Stimulated activated CD8-positive, alpha-beta memory T cell treated with anti-CD3 and anti-CD28 coated beads, Interleukin-7, amount 100 ng/mL, for 48 hours (primary cell): ENCODE measurements around the gene ATXN7L3.

Experiments
- DNase-seq, 2 donors: peaks; one replicate each; pipeline ENCODE4 v3.0.0-alpha.2; 2020; ENCODE audit warnings: low read depth in 1 of 2; ENCODE audit errors: extremely low read depth in 1 of 2

ATXN7L3 gene

DNA sequence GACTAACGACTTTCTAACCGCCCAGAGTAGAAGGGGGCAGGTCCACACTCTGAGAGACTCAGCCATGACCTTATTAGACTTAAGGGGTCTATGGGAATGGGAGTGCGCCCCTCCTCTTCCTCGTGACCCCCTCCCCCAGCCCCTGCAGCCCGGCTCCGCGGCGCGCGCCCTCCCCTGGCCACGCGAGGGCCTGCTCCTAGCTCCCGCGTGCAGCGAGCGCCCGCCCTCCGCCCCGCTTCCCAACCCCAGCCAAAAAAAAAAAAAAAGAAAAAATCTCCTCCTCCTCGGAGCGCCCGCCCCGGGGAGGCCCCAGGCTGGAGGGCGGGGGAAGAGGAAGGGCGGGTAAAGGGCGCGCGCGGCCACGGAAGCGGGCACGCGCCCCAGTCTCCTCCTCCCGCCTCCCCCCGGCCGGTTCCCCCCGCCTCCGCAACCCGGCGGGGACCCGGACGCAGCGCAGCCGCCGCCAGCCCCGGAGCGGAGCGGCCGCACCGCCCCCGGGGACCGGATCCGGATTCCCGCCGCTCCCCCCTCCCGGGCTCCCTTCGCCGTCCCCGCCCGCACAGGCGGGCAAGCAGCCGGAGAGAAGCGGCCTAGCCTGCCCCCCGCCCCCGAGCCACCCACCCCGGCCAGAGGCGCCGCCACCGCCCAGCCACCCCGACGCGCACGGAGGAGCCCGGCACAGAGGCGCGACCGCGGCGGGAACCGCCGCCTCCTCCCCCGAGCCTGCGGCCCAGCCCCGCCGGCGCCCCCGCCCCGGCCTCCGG, 18.8 kb upstream of the ATXN7L3 start:
- DNase-seq, result peak; percentile 75 to 76

DNA sequence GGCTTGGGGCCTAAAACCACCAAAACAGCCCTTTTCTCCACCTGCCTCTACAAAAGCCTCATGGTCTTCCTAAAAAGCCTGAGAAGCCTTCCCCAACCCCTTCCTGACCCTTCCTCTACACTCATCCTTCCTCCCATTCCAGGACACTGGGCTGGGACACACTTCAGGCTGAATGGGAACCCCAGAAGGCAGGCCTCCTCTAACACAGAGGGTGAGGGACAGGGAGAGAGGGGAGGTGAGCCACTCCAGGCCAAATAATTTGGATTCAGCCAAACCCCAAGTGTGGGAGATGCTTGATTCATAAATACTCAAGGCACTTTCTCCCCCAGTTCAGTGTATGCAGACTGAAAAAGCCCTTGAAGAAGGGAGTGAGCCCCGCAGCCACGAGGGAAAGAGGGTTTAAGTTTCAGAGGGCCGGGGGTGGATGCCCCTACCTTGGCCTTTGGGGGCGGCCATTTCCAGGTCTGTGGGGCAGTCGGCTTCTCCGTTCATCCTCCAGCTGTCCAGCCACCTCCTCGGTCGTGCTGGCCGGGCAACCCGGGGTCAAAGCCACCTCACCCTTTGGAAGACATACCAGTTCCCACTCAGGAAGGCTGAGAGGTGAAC, 18.2 kb upstream of the ATXN7L3 start:
- DNase-seq, result no peak

DNA sequence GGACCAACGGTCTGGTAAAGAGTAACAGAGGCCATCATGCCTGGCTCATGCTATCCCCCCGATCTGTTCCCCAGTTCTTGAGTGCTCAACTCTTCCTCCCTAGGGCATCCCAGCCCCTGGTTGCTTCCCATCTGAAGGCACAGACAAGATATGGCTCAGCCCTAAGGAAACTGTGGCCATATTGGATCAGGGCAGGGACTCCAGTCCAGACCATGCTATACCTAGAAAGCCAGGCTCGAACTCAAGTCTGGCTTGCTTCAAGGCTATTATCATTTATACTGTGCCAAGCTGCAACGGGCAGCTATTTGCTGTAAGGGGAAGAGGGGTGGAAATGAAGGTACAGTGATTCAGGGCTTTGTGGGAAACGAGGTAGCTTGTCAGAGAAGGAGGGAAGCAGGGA, 17.0 kb upstream of the ATXN7L3 start:
- DNase-seq, result no peak

DNA sequence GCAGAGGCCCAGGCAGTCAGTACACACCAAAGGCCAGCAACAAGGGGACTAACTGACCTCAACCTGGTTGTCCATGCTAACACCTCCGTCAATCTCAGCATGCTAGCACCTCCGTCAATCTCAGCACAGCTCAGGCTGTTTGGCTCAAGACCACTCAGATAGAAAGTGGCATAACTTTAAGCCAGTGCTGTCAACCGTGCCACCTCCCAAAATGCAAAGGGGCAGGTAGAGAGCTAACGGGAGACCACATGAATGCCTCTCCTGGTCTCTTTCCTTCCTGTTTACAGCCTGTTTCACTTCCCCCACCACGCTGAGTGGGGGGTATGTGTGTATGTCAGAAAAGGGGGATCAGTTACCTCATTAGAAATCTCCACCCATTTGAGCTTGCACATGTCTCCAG, 16.5 kb upstream of the ATXN7L3 start:
- no peak for DNase-seq

DNA sequence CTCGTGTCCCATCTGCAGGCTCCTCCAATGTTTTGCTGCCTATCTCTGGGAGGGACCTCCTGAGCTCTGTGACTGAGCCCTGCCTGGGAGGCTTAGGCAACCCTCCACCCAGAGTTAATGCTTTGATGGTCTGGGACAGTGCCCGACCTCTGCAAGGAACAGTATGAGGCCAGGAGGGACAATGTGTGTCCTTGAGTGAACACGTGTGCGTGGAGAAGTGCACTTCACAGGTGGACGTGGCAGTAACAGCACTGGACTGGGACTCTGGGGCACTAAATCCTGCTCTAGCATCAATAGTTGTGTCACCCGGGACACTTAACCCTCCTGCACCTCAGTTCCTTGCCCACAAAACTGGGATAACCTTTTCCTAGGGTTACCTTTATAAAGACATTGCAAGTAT, 15.2 kb upstream of the ATXN7L3 start:
- no peak for DNase-seq

DNA sequence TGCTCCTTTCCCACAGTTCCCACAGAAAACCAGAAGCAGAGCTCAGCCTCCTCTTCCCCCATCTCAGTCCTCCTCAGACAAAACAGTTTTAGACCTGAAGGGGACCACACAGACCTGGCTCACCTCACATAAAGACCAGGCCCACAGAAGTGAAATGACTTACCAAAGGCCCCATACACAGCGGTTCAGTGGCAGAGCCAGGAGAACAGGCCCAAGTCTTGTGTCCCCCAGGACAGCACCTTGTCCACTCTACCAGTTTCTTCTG, 14.5 kb upstream of the ATXN7L3 start:
- DNase-seq, result no peak

DNA sequence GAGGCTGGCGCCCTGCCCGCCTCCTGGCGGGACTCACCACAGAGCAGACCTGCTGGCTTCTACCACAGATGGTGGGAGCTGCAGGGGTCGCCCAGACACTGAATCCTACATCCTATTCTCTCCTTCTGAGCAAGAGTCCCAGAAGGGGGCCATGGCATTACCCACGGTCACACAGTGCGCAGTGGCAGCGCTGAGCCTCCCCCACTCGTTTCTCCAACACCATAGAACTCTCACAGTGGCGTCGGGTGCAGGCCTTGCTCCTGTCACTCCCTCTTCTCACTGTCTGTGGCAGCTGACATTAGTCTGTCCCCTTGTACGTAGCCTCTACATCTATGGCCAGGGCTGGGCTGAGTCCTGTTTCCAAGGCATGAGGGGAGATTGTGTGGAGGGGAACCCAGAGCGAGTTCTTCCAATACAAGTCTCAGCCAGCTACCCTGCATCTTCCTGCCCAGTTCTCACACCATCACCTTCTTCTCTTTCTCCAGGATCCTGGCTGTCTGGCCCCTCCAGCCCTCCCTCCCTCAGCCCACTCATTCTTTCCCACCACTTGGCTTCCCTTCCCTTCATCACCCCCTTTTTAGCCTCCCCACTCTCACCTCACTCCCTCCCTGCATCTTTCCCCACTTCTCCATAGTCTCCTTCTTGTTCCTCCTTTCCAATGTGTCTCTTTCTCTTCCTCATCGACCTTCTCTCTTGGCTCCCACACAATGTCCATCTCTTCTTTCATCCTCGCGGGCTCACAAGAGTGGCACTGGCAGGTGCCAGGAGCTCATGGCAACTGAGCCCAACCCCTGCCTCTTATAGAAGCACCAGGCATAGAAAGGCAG, 13.9 kb upstream of the ATXN7L3 start:
- DNase-seq, result no peak

DNA sequence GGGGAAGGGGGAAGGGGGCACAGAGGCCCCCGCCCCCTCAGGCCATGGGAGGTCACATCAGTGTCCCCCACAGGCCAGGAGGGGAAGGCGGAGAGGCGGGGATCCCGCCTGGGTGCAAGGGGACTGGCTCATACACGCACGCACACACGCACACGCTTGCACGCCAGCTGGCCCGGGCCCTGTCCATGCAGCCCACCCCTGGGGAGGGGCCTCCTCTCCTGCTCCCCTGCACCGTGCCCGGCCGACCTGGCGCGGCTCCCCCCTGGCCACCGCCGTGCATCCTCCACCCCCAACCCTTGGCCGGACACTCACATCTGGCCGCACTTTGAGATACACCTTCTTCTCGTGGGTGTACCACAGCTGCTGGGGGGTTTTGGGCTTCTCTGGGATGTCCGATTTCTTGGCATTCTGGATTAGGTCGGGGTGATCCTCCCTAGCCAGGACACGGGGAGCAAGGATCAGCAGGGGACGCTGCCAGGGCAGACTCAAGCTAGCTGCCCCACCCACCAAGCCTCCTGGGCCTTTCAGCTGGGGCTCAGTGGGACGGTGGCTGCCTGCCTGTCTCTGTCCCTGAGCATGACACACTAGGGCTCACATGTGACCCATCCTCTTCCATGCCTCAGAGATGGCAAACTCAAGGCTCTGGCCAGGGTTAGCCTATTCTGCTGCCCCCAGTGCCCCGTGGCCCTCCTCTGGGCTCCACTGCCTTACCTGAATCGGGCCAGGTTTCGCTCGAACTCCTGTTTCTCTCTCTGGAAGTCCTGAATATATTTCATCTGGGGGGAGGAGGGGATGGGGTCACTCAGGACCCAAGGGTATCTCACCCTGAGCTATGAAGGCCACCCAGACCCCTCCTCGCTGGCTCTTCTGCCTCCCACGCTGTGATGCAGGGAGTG, 13.1 kb upstream of the ATXN7L3 start:
- DNase-seq, result no peak

DNA sequence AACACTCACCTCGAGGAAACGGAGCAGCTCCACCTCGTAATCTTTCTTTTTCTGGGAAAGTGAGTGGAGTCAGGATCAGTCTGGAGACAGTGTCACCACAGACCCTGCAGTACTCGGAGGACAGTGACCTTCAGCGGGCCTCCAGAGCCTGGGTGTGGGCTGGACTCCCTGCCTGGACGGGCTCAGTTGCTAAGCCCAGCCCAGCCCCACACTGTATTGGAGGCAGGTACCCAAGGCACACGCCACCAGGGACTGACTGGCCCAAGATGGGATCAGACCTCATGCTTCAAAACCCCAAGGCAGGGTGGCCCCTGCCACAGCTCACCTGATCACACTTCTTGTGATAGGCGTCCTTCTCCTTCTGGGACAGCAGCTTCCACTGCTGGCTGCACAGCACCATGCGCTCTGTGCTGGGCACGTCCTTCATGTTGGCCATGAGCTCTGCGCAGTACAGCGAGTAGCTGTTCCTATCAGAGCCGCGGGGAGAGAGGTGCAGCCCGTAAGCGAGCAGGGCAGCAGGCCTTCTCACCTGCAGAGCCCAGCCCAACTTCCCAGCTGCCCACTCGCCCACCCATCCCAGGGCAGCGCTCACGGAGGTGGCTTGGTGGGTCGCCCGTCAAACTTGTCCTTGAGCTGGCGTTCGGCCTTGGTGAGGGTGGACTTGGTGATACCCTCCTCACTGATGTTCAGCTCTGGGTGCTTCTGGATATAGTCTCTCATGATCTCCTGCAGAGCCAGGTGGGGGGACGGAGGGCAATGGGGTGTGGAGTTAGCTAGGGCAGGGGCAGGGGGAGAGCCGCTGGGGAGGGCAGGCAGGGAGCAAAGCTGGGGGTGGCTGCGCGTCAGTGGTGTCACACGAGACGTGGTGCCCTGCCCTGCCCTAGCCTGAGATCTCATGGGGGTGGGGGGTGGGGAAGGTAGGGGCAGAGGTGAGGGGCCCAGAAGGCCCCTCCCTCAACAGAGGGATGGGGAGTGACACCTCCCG, 11.9 kb upstream of the ATXN7L3 start:
- no peak for DNase-seq

DNA sequence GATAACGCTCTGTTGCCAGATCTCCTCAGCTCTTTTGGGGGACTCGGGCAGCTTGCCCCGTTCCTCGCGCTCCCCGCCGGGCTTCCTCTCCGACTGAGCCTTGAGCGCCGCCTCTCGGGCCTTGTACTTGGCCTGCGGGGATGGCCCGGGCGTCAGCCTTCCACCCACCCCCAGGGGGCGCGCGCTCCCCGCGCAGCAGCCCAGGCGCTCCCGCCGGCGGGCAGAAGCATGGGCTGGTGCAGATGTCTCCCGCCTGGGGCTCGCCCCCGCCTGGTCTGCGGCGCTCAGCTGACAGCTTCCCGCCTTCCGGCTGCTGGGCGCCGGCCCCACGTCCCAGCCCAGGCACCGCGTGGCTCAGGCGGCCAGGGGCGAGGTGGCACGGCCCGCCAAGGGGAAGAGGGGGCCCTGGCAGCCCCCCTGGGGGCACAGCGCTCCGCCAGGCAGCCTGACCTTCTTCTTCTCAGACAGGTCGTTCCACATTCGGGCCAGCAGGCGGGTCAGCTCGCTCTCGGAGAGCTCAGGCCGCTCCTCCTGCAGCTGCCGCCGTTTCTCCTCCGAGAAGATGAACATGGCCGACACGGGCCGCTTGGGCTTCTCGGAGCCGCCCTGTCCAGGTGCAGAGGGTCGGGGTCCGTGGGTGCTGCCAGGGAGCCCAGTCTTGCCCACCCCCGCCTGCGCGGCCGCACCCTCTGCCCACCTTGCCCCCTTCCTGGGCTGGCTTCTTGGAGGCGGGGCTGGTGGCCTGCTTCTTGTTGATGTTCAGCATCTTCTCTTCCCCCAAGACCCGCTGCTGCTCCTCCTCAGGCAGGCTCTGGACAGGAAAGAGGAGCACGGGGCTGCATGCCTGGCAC, 10.9 kb upstream of the ATXN7L3 start:
- DNase-seq, result peak; percentile 80 to 86

DNA sequence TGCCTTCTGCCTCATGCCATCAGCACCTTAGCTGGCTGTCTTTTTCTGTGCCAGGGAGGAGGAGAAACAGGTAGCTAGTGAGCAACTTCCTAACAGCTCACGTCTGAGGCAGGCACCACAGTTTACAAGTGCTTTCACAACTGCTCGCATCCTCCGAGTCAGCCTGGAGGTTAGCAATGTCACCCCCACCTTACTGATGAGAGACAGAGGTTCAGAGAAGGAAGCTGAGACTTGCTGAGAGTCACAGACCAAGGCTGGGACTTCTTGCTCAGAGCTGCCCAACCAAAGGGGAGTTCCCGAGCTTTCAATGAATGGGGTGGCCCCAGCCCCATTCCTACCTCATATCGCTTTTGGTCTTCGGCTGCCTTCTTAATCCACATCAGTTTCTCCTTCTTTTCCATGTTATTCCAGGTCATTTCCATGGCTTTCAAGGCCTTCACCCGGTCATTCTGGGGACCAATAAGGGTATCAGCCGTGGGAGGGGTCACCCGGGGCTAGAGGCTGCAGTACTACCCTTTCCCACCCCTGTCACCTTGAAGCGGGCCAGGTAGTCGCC, 10.2 kb upstream of the ATXN7L3 start:
- DNase-seq, result no peak

DNA sequence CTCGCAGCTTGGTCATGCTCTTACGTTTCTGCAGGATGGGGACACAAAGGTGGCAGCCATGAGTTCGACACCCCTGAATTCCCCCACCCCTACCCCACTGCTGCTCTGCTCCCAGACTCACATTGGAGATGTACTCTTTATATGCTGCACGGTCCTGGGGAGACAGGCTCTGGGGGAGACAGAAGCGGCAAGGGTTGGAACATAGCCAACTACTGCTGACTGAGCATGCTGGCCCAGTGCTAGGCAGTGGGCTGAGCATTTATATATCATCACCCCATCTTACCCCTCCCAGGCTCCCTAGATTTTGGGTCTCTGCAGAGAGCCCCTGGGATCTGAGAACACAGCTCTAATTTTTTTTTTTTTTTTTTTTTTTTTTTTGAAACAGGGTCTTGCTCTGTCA, 8.1 kb upstream of the ATXN7L3 start:
- DNase-seq, result no peak

DNA sequence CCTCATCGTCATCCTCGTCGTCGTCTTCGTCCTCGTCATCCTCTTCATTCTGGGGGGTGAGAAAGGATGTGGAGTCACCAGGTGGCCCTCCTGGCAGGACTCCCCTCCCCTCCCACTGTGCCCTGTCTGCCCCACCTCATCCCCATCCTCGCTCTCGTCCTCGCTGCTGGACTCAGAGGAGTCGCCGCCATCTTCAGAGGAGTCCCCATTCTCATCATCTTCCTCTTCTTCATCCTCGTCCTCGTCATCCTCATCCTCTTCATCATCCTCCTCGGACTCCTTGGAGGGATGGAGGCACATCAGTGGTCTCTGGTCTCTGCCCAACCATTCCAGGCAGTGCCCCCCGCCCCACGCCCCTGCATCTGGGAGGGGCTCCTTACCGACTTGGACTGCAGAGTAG, 7.6 kb upstream of the ATXN7L3 start:
- no peak for DNase-seq

DNA sequence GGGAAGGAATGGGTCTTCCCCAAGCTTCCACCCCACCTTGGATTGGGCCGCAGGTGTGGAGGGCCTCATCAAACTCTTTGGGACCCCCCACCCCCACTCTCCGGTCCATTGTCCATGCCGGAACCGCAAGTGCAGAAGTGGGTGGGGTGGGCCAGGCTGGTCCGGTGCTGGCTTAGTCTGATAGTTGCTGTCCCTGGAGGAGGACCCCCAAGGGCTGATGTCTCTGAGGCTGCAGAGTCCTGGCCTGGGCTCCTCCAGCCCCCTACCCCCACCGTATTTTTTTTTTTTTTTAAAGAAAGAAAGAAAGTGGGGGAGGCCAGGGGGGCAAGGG, 7.1 kb upstream of the ATXN7L3 start:
- no peak for DNase-seq

DNA sequence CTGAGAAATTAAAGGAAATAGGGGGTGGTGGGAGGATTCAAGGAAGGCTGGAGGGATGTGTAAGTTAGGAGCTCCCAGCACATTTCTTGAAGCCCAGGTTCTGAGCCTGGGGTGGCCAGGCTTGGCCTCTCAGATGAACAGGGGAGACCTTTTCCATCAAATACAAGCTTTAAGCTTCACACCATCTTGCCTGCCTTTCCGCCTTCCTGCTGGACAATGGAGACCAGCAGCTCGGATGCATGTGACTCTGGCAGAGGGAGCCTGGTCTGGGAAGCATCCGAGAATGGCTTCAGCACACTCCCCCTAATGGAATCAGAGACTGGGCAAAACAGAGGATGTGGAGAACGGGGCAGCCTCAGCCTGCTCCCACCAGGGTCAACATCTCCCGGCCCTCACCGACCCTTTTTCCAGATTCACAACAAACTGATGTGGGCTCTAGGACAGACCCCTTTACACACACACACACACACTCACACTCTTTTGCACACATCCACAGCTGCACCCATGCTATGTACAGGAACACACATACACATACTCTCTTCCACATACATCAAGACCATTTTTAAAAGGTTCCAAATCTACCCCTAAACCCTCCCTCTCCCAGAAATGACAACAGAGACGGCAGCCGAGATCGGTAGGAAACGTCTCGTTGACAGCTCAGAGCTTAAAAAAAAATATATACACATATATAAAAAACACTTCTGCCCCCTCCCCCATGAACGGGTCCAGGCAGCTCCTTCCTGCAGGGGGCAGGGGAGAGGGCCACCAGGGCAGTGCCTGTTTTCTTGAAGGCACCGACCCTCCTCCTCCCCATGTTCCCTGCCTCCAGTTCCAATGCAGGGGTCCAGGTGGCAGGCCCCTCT, 6.5 kb upstream of the ATXN7L3 start:
- no peak for DNase-seq

DNA sequence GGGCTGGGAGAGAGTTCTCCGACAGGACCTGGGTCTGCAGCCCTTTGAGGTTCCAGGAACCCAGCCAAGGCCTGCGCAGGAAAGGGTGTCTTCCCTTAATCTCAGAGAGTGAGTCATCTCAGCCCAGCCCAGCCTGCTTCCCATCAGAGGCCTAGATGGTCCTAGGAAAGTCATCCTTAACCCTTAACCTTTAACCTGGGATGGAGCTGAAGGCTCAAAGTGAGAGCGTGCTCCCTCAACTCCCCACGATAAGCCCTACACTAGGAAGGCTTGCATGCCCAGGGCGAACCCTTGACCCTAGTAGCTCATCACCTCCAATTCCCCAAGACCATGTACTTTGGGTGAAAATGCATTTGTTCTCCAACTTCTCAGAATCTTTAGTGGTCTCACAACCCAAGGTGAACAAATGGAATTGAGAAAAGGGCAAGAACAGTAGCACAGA, 4.8 kb upstream of the ATXN7L3 start:
- DNase-seq, result no peak

DNA sequence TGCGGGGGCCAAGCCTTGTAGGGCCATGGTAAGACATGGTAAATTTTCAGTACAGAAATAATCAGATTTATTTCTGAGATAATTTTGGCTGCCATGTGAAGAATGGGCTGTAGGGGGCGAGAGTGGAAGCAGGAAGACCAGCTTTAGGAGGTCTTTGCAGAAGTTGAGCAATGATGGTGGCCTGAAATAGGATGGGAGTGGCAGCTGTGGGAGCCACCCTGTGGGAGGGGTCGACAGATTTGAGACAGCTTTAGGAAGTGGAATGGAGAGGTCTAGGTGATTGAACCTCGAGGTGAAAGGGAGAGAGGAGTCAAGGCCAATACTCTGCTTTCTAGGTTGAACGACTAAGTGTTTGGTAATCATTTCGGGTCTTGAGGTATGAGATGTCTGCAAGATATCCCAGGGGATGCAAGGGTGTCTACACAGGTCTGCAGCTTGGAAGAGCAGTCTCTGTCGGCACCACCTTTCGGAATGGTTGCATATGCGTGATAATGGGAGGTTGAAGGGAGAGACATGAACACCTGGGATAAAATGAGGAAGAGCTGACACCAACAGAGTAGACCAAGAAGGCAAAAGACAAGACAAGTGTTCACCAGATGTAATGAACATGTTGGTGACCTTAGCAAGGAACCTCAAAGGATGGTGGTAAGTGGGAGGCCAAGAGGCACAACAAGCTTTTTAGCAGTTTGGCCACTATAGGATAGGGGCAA, 4.2 kb upstream of the ATXN7L3 start:
- DNase-seq, result no peak
